GM10266 (cell line): ENCODE results near the gene NCKAP1.

Experiments used
- DNase-seq: peaks from one replicate; pipeline ENCODE4 v3.0.0; 2012; ENCODE audit errors: extremely low spot score
- TF ChIP-seq, protein P1 (sequence below): IDR thresholded peaks from 2 replicates; pipeline ENCODE4 v1.5.1; 2012; ENCODE audit warnings: mild to moderate bottlenecking, low read depth; ENCODE audit not compliant: control insufficient read depth, insufficient read depth; ENCODE audit errors: missing control alignments

Gene NCKAP1

DNA sequence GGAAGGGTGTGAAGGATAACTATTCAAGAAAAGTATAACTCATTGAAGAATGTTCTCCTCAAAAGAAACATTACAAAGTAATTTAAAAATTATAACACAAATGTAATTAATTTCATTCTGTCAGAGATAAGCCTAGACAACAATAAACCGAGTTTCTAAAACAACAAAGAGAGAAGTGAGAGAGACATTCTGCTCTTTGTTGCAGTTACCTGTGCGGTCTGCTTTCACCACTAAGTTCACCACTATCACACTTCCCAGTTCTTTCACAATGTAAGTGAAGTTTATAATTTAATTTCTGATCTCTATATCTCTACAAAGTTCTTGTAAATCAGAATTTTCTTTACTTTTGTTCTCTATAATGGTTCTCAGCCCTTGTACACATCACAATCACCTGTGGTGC lies 95.5 kb downstream of the NCKAP1 start:
- DNase-seq = no peak
- TF ChIP-seq, protein P1, sequence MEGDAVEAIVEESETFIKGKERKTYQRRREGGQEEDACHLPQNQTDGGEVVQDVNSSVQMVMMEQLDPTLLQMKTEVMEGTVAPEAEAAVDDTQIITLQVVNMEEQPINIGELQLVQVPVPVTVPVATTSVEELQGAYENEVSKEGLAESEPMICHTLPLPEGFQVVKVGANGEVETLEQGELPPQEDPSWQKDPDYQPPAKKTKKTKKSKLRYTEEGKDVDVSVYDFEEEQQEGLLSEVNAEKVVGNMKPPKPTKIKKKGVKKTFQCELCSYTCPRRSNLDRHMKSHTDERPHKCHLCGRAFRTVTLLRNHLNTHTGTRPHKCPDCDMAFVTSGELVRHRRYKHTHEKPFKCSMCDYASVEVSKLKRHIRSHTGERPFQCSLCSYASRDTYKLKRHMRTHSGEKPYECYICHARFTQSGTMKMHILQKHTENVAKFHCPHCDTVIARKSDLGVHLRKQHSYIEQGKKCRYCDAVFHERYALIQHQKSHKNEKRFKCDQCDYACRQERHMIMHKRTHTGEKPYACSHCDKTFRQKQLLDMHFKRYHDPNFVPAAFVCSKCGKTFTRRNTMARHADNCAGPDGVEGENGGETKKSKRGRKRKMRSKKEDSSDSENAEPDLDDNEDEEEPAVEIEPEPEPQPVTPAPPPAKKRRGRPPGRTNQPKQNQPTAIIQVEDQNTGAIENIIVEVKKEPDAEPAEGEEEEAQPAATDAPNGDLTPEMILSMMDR = no peak

DNA sequence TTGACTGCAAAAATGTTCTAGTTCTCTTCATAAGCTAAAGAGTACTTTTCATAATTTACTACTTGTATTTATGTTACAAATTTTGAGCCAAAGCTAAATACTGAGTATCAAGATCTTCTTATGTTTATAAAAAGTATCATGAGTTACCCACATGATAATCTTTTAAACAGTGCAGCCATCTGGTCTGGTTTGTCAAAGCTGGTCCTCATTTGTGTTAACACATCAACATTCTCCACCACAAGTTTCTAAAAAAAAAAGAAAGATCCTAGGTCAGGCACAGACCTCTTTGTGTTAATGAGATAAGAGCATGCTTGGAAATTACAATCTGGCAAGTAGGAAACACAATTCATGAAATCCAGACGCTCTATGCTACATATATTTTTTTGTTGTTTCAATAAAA lies 96.3 kb downstream of the NCKAP1 start:
- no peak for DNase-seq
- TF ChIP-seq, protein P1 = no peak

DNA sequence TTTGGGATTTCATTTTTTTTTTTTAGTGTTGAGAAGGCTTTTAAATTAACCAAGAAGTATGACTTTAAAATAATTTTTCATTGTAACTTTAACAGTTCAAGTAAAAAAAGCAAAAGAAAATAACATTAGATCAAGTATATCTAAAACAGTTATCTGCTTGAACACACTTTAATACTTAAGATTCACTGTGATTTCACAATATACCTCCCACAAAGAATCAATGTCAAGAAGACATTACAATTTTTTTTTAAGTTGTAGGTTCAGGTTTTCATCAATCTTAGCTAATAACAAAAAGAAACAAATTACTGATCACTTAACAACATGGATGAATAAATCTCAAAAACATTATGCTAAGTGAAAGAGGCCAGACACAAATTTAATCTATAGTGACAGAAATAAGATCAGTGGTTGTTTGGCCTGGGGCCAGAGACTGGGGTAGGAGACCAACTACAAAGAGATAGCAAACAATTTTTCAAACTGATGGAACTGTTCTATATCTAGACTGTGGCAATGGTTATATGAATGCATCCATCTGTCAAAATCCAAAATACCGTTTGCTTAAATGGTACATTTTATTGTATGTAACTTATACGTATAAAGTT lies 97.0 kb downstream of the NCKAP1 start:
- TF ChIP-seq, protein P1 = no peak
- DNase-seq = no peak

DNA sequence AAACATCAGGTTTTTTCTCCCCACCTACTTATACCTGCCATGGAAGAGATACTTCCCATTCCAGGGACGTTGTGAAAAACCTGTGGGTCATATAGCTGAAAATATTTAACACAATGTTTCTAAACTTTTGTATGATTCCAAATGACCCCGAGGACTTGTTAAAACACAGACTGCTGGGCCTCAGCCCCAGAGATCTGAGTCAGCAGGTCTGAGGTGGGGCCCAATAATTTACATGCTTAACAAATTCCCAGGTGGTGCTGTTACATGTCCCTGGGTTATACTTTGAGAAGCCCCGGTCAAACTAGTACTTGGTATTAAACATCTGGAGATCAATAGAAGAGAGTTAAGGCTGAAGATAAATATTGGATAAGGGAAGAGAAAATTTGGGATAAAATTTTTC lies 100.4 kb downstream of the NCKAP1 start:
- no peak for DNase-seq
- TF ChIP-seq, protein P1 = no peak

DNA sequence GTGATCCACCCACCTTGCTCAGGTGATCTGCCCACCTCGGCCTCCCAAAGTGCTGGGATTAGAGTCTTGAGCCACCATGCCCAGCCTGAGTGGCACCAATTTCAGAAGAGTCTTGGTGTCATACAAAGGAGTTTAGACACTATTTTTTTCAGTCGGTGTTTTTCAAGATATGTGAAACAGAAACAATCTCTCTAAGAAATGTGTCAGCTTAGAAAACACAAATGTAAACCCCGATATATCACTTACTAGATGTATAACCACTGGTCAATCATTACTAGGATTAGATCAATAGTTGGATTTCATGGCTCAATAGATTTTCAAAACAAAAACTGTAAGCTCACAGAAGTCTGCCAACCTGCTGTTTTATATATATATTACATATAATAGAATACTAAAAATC lies 104.6 kb downstream of the NCKAP1 start:
- DNase-seq = no peak
- TF ChIP-seq, protein P1 = no peak

DNA sequence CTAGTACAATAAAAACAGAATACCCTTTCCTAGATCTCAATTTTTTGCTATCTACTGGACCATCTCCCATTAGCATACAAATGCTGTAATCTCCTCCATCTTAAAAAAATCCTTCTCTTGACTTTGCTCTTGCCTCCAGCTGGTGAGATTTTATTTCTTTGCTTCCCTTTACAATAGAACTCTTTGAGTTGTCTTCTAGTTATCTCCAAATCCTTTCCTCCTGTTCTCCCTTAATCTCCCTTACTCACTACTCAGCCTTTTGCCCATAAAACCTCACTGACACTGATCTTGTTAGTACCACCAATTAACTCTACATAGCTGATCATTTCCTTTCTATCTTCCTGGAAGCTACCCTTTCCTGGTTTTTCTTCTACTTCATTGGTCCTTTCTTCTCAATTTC lies 108.3 kb downstream of the NCKAP1 start:
- TF ChIP-seq, protein P1 = no peak

DNA sequence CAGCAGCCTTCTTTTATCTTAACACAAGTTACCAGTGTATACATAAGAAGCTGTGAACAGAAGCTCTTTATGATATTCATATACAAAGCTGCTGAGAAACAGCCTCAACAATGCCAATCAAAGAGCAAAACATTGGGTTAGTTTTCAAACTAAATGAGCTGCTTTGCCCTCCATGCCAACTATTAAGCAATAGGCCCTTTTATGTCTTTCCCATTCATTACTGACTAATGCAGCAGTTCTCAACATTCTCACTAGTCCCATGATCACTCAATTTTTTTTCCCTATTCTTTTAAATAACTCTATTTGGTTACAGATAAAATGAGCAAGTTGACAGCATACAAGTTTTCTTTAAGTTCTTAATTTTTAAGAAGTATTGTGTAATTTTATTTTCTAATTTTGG lies 114.0 kb downstream of the NCKAP1 start:
- TF ChIP-seq, protein P1 = no peak
- no peak for DNase-seq

More for the DNA sequence above, 108.3 kb downstream of the NCKAP1 start:
- no peak for DNase-seq
